ENCODE results near the gene KRTAP20-2.

Gene KRTAP20-2

DNA sequence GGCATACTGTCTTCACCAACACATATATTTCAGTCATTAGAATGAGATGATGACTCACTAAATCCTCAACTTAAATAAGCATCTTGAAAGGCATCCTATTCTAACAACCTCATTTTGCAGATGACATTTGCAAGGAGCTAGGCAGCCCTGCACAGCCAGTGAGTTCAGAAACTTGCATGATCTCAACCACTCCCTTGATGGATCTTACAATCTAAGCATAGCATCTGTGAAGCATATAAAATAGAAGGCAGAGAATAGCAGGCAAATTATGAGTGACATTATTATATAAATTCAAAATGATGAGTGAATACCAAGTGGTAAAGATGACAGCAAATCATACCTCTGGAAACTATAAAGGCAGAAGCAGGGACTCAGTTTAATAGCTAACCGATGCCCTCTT, 39.3 kb downstream of the KRTAP20-2 start:
- DNase-seq (ENCODE audit: low spot score) = no peak

DNA sequence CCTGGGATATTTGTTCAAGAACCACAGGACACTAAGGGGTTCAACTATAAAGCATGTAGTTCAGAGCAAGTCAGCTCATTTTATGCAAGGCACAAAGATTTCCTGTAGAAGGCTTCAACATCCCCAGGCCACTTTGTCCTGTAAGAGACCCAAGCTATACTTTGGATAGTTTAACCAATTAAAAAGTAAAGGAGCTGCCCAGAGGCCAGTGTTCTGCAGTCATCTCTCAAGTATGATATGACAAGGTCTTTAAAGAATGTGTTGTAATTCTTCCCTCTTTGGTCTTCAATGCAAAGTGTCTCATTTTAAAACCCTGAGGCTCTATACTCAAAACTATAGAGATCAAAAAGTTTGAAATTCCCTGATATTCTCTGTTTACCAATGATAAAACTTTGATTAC, 41.7 kb downstream of the KRTAP20-2 start:
- no peak for DNase-seq (ENCODE audit: low spot score)

DNA sequence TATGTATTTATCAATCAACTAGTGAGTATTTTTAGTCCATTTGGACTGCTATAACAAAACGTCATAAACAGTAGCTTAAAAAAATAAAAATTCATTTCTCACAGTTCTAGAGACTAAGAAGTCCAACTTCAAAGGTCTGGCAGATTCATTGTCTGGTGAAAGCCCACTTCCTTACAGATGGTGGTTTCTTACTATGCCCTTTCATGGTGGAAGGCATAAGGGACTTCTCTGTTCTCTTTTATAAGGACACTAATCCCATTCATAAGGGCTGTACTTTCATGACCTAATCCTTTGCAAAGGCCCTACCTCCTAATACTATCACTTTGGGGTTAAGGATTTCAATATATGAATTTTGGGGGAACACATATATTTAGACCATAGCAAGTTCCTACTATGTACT, 45.6 kb downstream of the KRTAP20-2 start:
- DNase-seq (ENCODE audit: low spot score) = no peak

GRCh38 chr21:30684506-30684905, 49.5 kb downstream of the KRTAP20-2 start:
- DNase-seq (ENCODE audit: low spot score) = no peak
